Panc1 (cell line): ENCODE data around the gene DHCR7. TPM values are rescaled to one million over a fixed set of nuclear protein-coding genes. Genes with fewer than 3 reads are reported as not detected.

ENCODE experiments used
- ATAC-seq: fragments of 200-7000 bp; cut with Tn5 transposase; 2 replicates; pipeline ENCODE4 v1.9.1; 2020; ENCODE audit warnings: mild to moderate bottlenecking, moderate library complexity
- BruUV-seq: library from RNA; stranded (reverse); fragments of 400-500 nt; replicated peaks from 2 replicates; lab custom pipeline; 2021; lab: Mats Ljungman, UMichigan
- CTCF ChIA-PET: fragments of 300-600 bp; sonication (Branson Sonifier 250); formaldehyde crosslinking; loops from one replicate; lab custom pipeline; 2022; ENCODE audit warnings: antibody characterized with exemption; lab: Charles Lee
- POLR2A ChIA-PET: fragments of 300-600 bp; sonication (Branson Sonifier 250); formaldehyde crosslinking; loops from one replicate; lab custom pipeline; 2022; ENCODE audit warnings: antibody characterized with exemption; lab: Charles Lee
- DNase-seq: peaks from one replicate; pipeline ENCODE4 v3.0.0-alpha.2; 2010; ENCODE audit warnings: low read depth, low spot score
- H3K27ac ChIP-seq: 2 replicates; pipeline ENCODE4 v1.5.1; 2011; ENCODE audit warnings: mild to moderate bottlenecking, low read length, inconsistent platforms
- H3K27me3 ChIP-seq: fragments of 200-500 bp; sonication (Bioruptor generic); 2 replicates; pipeline ENCODE4 v1.6.0; 2014; ENCODE audit warnings: low read length, inconsistent platforms; ENCODE audit not compliant: control insufficient read depth, insufficient read depth
- H3K36me3 ChIP-seq: fragments of 200-500 bp; sonication (Bioruptor generic); 2 replicates; pipeline ENCODE4 v1.5.1; 2014; ENCODE audit warnings: inconsistent platforms, mild to moderate bottlenecking, low read length, moderate library complexity; ENCODE audit not compliant: control insufficient read depth, insufficient read depth
- H3K4me1 ChIP-seq: 2 replicates; pipeline ENCODE4 v1.5.1; 2011; ENCODE audit warnings: inconsistent platforms, mild to moderate bottlenecking, low read length, moderate library complexity; ENCODE audit not compliant: control insufficient read depth, insufficient read depth
- H3K4me3 ChIP-seq, 2 experiments: 2 replicates each; pipeline ENCODE4 v1.5.1; 2011 to 2012; ENCODE audit warnings: low read depth in 2 of 2, low read length in 2 of 2, mild to moderate bottlenecking in 2 of 2, inconsistent platforms in 1 of 2, moderate library complexity in 1 of 2
- H3K9me3 ChIP-seq: fragments of 200-500 bp; sonication (Bioruptor generic); 2 replicates; pipeline ENCODE4 v1.5.1; 2014; ENCODE audit warnings: low read depth, mild to moderate bottlenecking, inconsistent platforms, low read length, moderate library complexity; ENCODE audit not compliant: control insufficient read depth, insufficient read depth
- POLR2AphosphoS5 ChIP-seq: IDR thresholded peaks from 2 replicates; pipeline ENCODE4 v1.6.1; 2012; ENCODE audit warnings: mild to moderate bottlenecking, low read depth, low read length, moderate library complexity
- SIN3A ChIP-seq: IDR thresholded peaks from 2 replicates; pipeline ENCODE4 v1.6.1; 2012; ENCODE audit warnings: low read depth, mild to moderate bottlenecking, low read length, moderate library complexity, borderline replicate concordance; ENCODE audit not compliant: insufficient read depth
- TCF7L2 ChIP-seq: IDR thresholded peaks from 2 replicates; pipeline ENCODE4 v1.6.1; 2011; ENCODE audit warnings: mild to moderate bottlenecking, low read depth, low read length, inconsistent platforms
- in situ Hi-C: cut with HindIII; loops from 2 replicates; pipeline ENCODE4 v1.10.0; 2016; ENCODE audit warnings: low sequenced_read_pairs, low pct_unique_long_range_greater_than_20kb
- intact Hi-C: fragments of 100-400 bp; cut with micrococcal nuclease; formaldehyde crosslinking; loops from one replicate; pipeline ENCODE4 v1.10.0; 2022; ENCODE audit not compliant: unreplicated experiment
- total RNA-seq: library from RNA; stranded (reverse); gene quantifications from one replicate; pipeline ENCODE4 v1.2.1, GENCODE V29; 2021; ENCODE audit not compliant: unreplicated experiment
- TF ChIP-seq, protein P1 (sequence below), 2 experiments: IDR thresholded peaks; 2 replicates each; pipeline ENCODE4 v1.6.1; 2011 to 2012; ENCODE audit warnings: low read depth in 2 of 2, control low read depth in 1 of 2, low read length in 1 of 2, mild to moderate bottlenecking in 1 of 2, moderate library complexity in 1 of 2; ENCODE audit not compliant: insufficient read depth in 1 of 2
- TF ChIP-seq, protein P2 (sequence below): fragments of 450-650 bp; IDR thresholded peaks from 2 replicates; pipeline ENCODE4 v1.5.1; 2017; ENCODE audit warnings: mild to moderate bottlenecking

DHCR7 gene
- total RNA-seq, 1 experiment from 2014 or later: 356 TPM

DNA sequence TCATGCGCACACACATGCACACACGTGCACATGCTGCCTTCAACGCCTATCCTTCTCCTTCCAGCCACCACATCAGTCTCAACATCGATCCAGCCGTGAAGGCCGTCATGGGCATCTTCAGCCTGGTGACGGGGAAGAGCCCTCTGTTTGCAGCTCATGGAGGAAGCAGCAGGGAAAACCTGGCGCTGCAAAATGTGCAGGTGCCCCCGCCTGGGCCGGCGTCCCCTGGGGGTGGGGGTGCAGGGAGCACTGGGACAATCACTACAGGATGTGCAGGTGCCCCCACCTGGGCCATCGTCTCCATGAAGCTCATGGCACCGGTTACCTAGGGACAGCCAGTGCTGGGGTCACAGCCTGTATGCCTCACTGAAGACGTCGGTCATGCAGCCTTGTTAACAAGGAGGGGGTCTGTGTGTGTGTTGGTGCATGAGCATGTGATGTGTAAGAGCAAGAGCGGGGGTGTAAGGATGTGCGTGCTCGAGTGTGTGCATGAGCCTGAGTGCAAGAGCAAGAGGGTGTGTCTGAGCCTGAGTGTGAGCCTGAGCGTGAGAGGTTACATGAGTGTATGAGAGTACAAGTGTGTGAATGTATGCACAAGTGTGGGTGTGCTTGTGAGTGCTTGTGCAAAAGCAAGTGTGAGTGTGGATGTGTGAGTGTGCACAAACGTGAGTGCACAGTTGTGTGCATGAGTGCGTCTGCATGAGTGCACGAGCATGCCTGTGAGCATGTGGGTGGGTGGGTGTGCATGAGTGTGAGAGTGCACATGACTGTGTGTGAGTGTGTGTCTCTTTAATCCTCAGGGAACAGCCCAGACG, 36.3 kb upstream of the DHCR7 start:
- BruUV-seq: no TSS peak
- TF ChIP-seq POLR2AphosphoS5 (no peak), TCF7L2 (no peak), SIN3A (no peak)
- TF ChIP-seq, protein P1, sequence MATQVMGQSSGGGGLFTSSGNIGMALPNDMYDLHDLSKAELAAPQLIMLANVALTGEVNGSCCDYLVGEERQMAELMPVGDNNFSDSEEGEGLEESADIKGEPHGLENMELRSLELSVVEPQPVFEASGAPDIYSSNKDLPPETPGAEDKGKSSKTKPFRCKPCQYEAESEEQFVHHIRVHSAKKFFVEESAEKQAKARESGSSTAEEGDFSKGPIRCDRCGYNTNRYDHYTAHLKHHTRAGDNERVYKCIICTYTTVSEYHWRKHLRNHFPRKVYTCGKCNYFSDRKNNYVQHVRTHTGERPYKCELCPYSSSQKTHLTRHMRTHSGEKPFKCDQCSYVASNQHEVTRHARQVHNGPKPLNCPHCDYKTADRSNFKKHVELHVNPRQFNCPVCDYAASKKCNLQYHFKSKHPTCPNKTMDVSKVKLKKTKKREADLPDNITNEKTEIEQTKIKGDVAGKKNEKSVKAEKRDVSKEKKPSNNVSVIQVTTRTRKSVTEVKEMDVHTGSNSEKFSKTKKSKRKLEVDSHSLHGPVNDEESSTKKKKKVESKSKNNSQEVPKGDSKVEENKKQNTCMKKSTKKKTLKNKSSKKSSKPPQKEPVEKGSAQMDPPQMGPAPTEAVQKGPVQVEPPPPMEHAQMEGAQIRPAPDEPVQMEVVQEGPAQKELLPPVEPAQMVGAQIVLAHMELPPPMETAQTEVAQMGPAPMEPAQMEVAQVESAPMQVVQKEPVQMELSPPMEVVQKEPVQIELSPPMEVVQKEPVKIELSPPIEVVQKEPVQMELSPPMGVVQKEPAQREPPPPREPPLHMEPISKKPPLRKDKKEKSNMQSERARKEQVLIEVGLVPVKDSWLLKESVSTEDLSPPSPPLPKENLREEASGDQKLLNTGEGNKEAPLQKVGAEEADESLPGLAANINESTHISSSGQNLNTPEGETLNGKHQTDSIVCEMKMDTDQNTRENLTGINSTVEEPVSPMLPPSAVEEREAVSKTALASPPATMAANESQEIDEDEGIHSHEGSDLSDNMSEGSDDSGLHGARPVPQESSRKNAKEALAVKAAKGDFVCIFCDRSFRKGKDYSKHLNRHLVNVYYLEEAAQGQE (IDR thresholded peaks at IDR 0.05; ENCODE audit: insufficient read depth in 1 of 2, low read depth in 2 of 2, low read length in 1 of 2): no peak
- TF ChIP-seq, protein P2, sequence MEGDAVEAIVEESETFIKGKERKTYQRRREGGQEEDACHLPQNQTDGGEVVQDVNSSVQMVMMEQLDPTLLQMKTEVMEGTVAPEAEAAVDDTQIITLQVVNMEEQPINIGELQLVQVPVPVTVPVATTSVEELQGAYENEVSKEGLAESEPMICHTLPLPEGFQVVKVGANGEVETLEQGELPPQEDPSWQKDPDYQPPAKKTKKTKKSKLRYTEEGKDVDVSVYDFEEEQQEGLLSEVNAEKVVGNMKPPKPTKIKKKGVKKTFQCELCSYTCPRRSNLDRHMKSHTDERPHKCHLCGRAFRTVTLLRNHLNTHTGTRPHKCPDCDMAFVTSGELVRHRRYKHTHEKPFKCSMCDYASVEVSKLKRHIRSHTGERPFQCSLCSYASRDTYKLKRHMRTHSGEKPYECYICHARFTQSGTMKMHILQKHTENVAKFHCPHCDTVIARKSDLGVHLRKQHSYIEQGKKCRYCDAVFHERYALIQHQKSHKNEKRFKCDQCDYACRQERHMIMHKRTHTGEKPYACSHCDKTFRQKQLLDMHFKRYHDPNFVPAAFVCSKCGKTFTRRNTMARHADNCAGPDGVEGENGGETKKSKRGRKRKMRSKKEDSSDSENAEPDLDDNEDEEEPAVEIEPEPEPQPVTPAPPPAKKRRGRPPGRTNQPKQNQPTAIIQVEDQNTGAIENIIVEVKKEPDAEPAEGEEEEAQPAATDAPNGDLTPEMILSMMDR: no peak
- DNase-seq (no peak), ATAC-seq (no peak)
- POLR2A ChIA-PET: no interaction called here
- Histone ChIP-seq H3K4me3 (no peak overlapping the region), H3K27ac (no peak overlapping the region), H3K27me3 (no peaks in the 10 kb centered on the region), H3K9me3 (no peaks in the 10 kb centered on the region), H3K4me1 (peaks cover 10% of the 10 kb centered on the region; the same call in 1 of the 2 replicates), H3K36me3 (peaks cover 5% of the 10 kb centered on the region; the same call in 1 of the 2 replicates)
- in situ Hi-C loops: no loop called here
- intact Hi-C loops: no loop called here
- CTCF ChIA-PET: no interaction called here

DNA sequence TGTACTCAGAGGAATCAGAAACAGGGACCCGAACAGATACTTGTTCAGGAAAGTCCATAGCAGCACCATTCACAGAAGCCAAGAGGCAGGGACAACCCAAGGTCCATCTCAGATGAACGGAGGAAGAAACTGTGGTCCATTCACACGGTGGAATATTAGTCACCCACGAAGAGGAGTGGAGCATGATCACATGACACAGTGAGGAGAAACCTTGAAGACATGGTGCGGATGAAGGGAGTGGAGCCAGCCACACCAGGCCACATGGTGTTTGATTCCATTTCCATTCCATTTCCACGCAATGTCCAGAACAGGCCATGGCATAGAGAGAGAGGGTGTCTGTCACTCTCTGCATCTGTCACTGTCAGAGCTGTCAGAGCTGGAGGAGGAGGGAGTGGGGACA, 35.5 kb upstream of the DHCR7 start:
- intact Hi-C loops: no loop called here
- no peak for TF ChIP-seq SIN3A
- no peak for TF ChIP-seq TCF7L2
- TF ChIP-seq, protein P1 (IDR thresholded peaks at IDR 0.05; ENCODE audit: insufficient read depth in 1 of 2, low read depth in 2 of 2, low read length in 1 of 2): no peak
- TF ChIP-seq, protein P2: no peak
- TF ChIP-seq POLR2AphosphoS5: no peak
- CTCF ChIA-PET: interaction anchor here (0.6 kb wide), 1 partner anchor 11 kb away, joined by 3 read pairs; no protein-coding TSS in a partner anchor

More for the DNA sequence above, 35.5 kb upstream of the DHCR7 start:
- in situ Hi-C loops: no loop called here
- Histone ChIP-seq H3K9me3 (no peaks in the 10 kb centered on the region), H3K27me3 (no peaks in the 10 kb centered on the region), H3K27ac (no peak overlapping the region), H3K4me3 (no peak overlapping the region), H3K4me1 (peaks cover 8% of the 10 kb centered on the region; the same call in 1 of the 2 replicates), H3K36me3 (peaks cover 5% of the 10 kb centered on the region; the same call in 1 of the 2 replicates)
- POLR2A ChIA-PET: interaction anchor here (0.6 kb wide), 1 partner anchor 303 kb away, joined by 4 read pairs; no protein-coding TSS in a partner anchor
- BruUV-seq: no TSS peak
- ATAC-seq (no peak), DNase-seq (no peak)
